Dendritic cell treated with granulocyte-macrophage colony-stimulating factor and Interleukin-4, amounts not matched to agents 40 ng/mL and 50 ng/mL, for 4 days (primary cell): ENCODE measurements around the gene CFAP299.
A peak's percentile ranks its signal among the peaks of the same experiment; 100 is the strongest.
"Not testable (repeated sequence)": the region's sequence is repeated elsewhere in the genome, so short reads cannot be mapped to it uniquely, and the experiment has no call there.

ENCODE experiments used
- H3K27ac Mint-ChIP-seq: one replicate; pipeline ENCODE4 v1.8.0; 2022; ENCODE audit warnings: mild to moderate bottlenecking, mixed read lengths
- H3K27me3 Mint-ChIP-seq: one replicate; pipeline ENCODE4 v1.8.0; 2022; ENCODE audit warnings: mild to moderate bottlenecking, mixed read lengths
- H3K36me3 Mint-ChIP-seq: one replicate; pipeline ENCODE4 v1.8.0; 2022; ENCODE audit warnings: low read depth, mixed read lengths
- H3K4me1 Mint-ChIP-seq: one replicate; pipeline ENCODE4 v1.8.0; 2022; ENCODE audit warnings: low read depth, mixed read lengths
- H3K4me3 Mint-ChIP-seq: one replicate; pipeline ENCODE4 v1.8.0; 2022; ENCODE audit warnings: mild to moderate bottlenecking, moderate library complexity, mixed read lengths
- H3K9me3 Mint-ChIP-seq: one replicate; pipeline ENCODE4 v1.8.0; 2022; ENCODE audit warnings: mixed read lengths
- intact Hi-C: fragments of 100-400 bp; cut with micrococcal nuclease; formaldehyde crosslinking; loops from one replicate; pipeline ENCODE4 v1.15.0; 2022

CFAP299 gene

DNA sequence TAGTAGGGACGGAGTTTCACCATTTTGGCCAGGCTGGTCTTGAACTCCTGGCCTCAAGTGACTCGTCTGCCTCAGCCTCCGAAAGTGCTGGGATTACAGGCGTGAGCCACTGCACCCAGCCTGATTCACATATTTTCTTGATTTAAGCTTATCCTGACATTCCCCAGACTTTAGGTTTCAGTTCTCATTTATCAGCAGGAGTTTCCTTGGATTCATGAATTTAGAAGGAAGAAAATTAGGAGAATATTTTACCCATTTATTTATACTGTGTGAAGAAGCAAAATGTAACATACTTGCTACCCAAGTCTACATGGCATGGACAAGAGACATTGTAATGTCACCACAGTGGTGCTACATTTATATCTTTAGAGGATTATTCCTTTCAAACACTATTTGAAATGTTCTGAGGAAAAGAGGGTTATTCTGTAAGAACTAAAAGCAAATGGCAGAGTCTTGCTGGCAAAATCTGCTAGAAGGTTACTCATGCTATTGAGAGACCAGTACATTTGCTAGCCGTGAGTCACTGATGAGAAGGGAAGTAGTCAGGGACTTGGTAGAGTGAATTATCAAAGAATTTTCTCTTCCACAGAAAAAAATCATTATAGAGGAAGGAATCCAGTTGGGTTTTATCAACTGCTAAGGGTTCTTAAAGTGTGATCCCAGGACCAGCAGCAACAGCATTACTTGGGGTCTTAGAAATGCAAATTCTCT is 26.1 kb upstream of the CFAP299 start:
- H3K27ac Mint-ChIP-seq: no peak overlapping the region
- no peaks in the 10 kb centered on the region for H3K36me3 Mint-ChIP-seq
- H3K9me3 Mint-ChIP-seq: no peaks in the 10 kb centered on the region
- H3K4me3 Mint-ChIP-seq: no peak overlapping the region
- intact Hi-C loops: no loop called here
- peaks cover 13% of the 10 kb centered on the region for H3K27me3 Mint-ChIP-seq
- H3K4me1 Mint-ChIP-seq: peaks cover 5% of the 10 kb centered on the region

DNA sequence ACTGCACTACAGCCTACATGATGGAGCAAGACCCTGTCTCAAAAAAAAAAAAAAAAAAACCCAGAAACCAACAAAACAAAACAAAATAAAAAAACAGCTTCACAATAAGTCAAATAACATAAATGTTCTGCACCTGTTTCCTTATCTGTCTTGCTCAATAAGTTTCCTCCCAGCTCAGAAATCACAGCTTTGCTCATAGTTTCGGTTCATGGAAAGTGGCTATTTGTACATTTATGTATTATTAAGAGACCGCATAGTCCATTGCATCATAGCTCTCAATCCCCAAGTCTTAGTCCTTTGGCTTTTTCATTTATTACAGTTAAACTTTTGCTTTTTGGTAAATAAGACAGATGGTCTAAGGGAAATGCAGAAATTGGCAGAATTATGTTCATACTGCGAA is 24.4 kb upstream of the CFAP299 start:
- Mint-ChIP-seq H3K4me3 (no peak overlapping the region), H3K36me3 (no peaks in the 10 kb centered on the region), H3K27me3 (peaks cover 13% of the 10 kb centered on the region), H3K27ac (no peak overlapping the region), H3K9me3 (no peaks in the 10 kb centered on the region), H3K4me1 (peaks cover 5% of the 10 kb centered on the region)
- intact Hi-C loops: no loop called here

DNA sequence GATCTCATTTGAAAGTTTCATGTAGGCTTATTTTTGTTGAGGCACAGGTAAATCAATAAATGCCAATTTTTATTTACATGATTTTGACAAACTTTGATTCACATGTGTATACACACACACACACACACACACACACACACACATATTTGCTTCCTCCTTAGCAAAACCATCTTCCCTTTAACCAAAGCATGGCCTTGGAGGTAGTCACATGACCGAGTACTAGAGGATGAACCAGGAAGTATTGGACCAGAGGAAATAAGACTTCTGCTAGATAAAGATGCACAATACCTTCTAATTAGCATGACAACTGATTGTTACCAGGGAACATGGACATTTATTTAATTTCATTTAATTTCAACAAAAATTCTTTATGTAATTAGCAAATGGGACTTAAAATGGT is 23.4 kb upstream of the CFAP299 start:
- intact Hi-C loops: no loop called here
- H3K27ac Mint-ChIP-seq: no peak overlapping the region
- no peaks in the 10 kb centered on the region for H3K36me3 Mint-ChIP-seq
- peaks cover 5% of the 10 kb centered on the region for H3K4me1 Mint-ChIP-seq
- H3K4me3 Mint-ChIP-seq: no peak overlapping the region
- peaks cover 13% of the 10 kb centered on the region for H3K27me3 Mint-ChIP-seq
- no peaks in the 10 kb centered on the region for H3K9me3 Mint-ChIP-seq

DNA sequence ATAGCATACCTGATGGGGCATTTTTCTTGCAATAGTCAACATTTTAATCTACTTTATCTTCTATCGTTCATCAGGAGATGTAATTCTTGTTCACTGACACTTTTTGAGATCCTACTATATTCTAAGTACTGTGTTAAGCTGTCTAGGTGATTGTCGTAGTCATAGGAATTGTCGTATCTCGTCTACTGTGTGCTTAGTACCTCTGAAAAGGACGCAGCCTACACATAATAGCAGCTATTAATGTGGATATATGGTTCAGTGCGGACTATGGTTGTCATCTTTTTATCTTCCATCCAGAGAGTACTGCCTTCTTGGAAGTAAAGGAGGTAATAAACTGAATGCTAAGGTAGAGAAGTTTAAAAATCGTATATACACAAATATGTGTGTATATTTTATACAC is 21.9 kb upstream of the CFAP299 start:
- H3K27me3 Mint-ChIP-seq: peaks cover 9% of the 10 kb centered on the region
- H3K4me3 Mint-ChIP-seq: no peak overlapping the region
- H3K9me3 Mint-ChIP-seq: no peaks in the 10 kb centered on the region
- H3K27ac Mint-ChIP-seq: no peak overlapping the region
- no peaks in the 10 kb centered on the region for H3K36me3 Mint-ChIP-seq
- intact Hi-C loops: no loop called here
- peaks cover 5% of the 10 kb centered on the region for H3K4me1 Mint-ChIP-seq

DNA sequence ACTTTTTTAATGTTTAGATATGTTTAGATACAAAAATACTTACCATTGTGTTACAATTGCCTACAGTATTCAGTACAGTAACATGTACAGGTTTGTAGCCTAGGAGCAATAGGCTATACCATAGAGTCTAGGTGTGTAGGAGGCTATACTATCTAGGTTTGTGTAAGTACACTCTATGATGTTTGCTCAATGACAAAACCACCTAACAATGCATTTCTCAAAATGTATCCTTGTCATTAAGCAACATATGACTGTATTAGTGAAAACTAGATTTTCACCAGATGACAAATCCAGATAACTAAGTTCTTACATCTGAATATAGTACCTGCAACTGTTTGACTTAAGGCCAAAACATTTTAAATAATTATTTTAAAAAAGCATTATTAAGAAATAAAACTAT is 19.7 kb upstream of the CFAP299 start:
- intact Hi-C loops, H3K27ac Mint-ChIP-seq, H3K9me3 Mint-ChIP-seq, H3K4me3 Mint-ChIP-seq, H3K4me1 Mint-ChIP-seq, H3K27me3 Mint-ChIP-seq, H3K36me3 Mint-ChIP-seq: not testable (repeated sequence)

DNA sequence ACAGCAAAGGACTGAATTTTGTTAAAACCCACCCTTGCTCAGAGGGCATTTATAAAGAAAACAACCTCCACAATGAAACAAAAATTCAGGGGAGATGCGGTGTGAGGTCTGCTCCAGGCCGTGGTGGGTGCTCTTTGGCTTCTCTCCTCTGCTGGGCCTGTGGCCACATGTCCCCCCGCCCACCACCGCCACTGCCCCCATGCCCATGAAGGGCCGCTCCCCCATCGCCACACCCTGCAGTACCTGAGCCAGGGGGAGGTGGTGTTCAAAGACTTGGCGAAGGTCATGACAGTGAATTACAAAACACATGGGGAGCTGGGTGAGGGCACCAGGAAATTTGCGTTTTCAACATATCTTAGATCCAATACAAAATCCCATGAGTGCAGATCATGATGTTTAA is 14.2 kb upstream of the CFAP299 start:
- Mint-ChIP-seq H3K4me3 (no peak overlapping the region), H3K4me1 (no peaks in the 10 kb centered on the region), H3K36me3 (no peaks in the 10 kb centered on the region), H3K9me3 (no peaks in the 10 kb centered on the region), H3K27ac (no peak overlapping the region), H3K27me3 (peaks cover 2% of the 10 kb centered on the region)
- intact Hi-C loops: no loop called here

DNA sequence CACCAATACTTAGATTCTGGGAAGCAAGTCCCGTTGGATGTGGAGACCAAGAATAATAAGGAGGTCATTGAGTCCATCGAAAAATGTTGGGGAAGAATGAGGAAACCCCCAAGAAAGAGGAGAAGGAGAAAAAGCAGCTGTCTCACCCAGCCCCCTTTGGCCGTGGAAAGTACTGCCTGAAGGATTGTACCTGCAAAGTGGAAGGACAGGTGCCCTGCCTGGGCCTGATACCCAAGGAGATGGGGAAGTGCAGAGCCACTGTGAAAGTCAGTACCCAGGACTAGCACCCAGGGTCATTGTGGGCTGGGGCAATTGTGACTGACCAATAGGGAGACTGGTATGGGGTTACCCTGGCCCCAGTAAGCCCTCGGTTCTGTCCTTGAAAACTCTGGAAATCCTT is 13.8 kb upstream of the CFAP299 start:
- Mint-ChIP-seq H3K36me3 (no peaks in the 10 kb centered on the region), H3K4me1 (no peaks in the 10 kb centered on the region), H3K27me3 (peaks cover 2% of the 10 kb centered on the region), H3K9me3 (no peaks in the 10 kb centered on the region), H3K27ac (no peak overlapping the region), H3K4me3 (no peak overlapping the region)
- intact Hi-C loops: no loop called here

- Mint-ChIP-seq H3K4me1 (no peaks in the 10 kb centered on the region), H3K27ac (no peak overlapping the region), H3K4me3 (no peak overlapping the region), H3K9me3 (no peaks in the 10 kb centered on the region), H3K27me3 (peaks cover 2% of the 10 kb centered on the region), H3K36me3 (no peaks in the 10 kb centered on the region)
- intact Hi-C loops: no loop called here
These were observed 12.8 kb upstream of the CFAP299 start for GRCh38 chr4:80322716-80323115.

DNA sequence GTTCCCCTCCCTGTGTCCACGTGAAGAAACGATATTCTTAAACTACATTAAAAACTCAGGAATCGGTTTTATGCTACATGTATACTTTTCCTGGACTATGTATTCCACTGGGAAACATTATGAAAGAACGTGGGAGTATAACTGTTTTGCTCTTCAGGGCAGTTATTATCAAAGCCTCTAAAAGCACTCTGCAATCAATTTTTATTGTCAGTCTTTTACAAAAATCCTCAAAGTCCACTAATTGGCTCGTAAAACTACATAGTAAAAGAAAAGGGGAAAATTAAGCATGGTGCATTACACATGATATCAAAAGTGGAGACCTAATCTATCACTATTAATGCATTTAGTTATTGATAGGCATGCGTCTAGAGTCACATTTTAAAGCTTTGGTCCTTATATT is 11.4 kb upstream of the CFAP299 start:
- Mint-ChIP-seq H3K4me1 (no peaks in the 10 kb centered on the region), H3K4me3 (no peak overlapping the region), H3K36me3 (no peaks in the 10 kb centered on the region), H3K27me3 (no peaks in the 10 kb centered on the region), H3K27ac (no peak overlapping the region), H3K9me3 (no peaks in the 10 kb centered on the region)
- intact Hi-C loops: no loop called here

- Mint-ChIP-seq H3K27me3 (peaks cover 12% of the 10 kb centered on the region), H3K36me3 (no peaks in the 10 kb centered on the region), H3K9me3 (no peaks in the 10 kb centered on the region), H3K27ac (no peak overlapping the region), H3K4me1 (peaks cover 13% of the 10 kb centered on the region), H3K4me3 (no peak overlapping the region)
- intact Hi-C loops: loop anchor here (10.0 kb wide), 1 partner anchor 107 kb away; no protein-coding TSS in a partner anchor
These were observed 3.8 kb upstream of the CFAP299 start for GRCh38 chr4:80331693-80332092.

DNA sequence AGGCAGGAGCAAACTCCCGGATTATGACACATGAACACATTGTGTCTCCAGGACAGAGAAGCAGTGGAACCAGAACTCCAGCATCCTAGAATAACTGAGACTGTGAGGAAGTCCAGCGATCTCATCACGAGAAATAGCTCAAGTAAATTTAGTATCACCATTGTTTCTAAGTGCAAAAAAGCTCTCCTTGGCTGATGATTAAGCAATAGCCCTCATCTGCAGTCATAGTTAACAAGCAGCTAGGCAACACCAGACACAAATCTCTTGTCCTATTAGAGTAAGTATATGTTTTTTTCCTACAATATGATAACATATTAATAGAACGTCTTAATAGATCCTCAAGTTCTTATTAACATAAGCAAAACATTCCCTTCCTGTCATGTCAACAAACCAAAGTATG is 2.4 kb upstream of the CFAP299 start:
- Mint-ChIP-seq H3K27me3 (peaks cover 15% of the 10 kb centered on the region), H3K36me3 (no peaks in the 10 kb centered on the region), H3K4me1 (peaks cover 13% of the 10 kb centered on the region), H3K4me3 (no peak overlapping the region), H3K9me3 (no peaks in the 10 kb centered on the region), H3K27ac (no peak overlapping the region)
- intact Hi-C loops: loop anchor here (10.0 kb wide), 1 partner anchor 108 kb away; no protein-coding TSS in a partner anchor

DNA sequence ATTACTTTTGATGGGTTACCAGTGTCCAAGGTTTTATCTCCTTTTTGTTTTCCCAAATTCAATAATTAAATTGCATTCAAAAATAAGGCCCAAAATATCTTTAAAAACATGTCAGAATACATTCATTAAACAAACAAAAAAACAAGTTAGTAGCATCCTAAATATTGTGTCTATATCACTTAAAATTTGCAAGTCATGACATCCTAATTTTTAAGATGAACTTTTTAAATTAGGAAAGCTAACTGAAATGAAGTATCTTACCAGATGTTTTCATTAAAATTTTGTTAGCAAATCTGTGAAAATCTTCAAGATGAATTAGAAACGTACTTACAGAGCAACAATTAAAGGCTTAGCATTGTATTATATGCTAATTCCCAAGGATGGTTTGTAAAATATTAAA is 962 bp upstream of the CFAP299 start:
- peaks cover 13% of the 10 kb centered on the region for H3K4me1 Mint-ChIP-seq
- H3K27me3 Mint-ChIP-seq: peaks cover 15% of the 10 kb centered on the region
- no peak overlapping the region for H3K27ac Mint-ChIP-seq
- no peak overlapping the region for H3K4me3 Mint-ChIP-seq
- no peaks in the 10 kb centered on the region for H3K9me3 Mint-ChIP-seq
- no peaks in the 10 kb centered on the region for H3K36me3 Mint-ChIP-seq
- intact Hi-C loops: loop anchor here (10.0 kb wide), 1 partner anchor 110 kb away; no protein-coding TSS in a partner anchor

DNA sequence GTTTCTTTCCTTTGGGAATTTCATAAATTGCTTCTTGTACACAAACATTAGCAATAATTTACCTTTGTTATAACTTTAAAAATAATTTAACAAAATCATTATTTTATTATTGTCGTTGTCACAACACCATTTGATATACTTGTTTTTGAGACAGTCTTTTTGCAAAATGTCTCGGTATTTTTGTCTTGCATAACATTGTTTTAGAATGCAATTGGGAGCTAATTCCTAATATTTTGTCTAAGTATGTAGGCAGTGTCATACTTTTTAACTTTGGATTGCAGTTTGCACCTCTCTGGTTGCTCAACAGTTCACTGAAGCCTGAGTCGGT is 340 bp upstream of the CFAP299 start:
- H3K27me3 Mint-ChIP-seq: peaks cover 15% of the 10 kb centered on the region
- no peak overlapping the region for H3K27ac Mint-ChIP-seq
- no peaks in the 10 kb centered on the region for H3K9me3 Mint-ChIP-seq
- peaks cover 13% of the 10 kb centered on the region for H3K4me1 Mint-ChIP-seq
- intact Hi-C loops: loop anchor here (5.0 to 10.0 kb wide), 2 partner anchors 110 to 1383 kb away; no protein-coding TSS in a partner anchor
- H3K36me3 Mint-ChIP-seq: no peaks in the 10 kb centered on the region
- H3K4me3 Mint-ChIP-seq: peak overlapping the region; percentile 87

GRCh38 chr4:80336582-80336981 is 1.1 kb downstream of the CFAP299 start:
- Mint-ChIP-seq H3K9me3 (peaks cover 6% of the 10 kb centered on the region), H3K27me3 (peaks cover 15% of the 10 kb centered on the region), H3K4me3 (no peak overlapping the region), H3K4me1 (peaks cover 13% of the 10 kb centered on the region), H3K27ac (no peak overlapping the region), H3K36me3 (no peaks in the 10 kb centered on the region)
- intact Hi-C loops: loop anchor here (5.0 to 10.0 kb wide), 2 partner anchors 112 to 1384 kb away; no protein-coding TSS in a partner anchor

DNA sequence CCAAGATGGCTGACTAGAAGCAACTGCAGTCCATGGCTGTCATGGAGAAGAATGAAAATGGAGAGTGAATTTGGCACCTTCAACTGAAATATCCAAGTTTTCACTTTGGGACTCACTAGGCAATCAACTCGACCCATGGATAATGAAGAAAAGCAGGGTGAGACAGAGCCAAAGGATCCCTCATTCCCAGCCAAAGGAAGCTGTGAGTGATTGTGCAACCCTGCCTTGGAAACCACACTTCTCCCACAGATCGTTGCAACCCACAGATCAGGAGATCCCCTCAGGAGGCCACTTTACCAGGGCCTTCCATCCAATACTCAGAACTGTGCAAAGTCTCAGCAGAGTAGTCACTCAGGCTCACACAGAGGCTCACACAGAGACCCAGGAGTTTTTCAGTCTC is 4.5 kb downstream of the CFAP299 start:
- peaks cover 16% of the 10 kb centered on the region for H3K9me3 Mint-ChIP-seq
- peaks cover 15% of the 10 kb centered on the region for H3K27me3 Mint-ChIP-seq
- H3K4me1 Mint-ChIP-seq: peaks cover 13% of the 10 kb centered on the region
- H3K4me3 Mint-ChIP-seq: no peak overlapping the region
- no peaks in the 10 kb centered on the region for H3K36me3 Mint-ChIP-seq
- H3K27ac Mint-ChIP-seq: no peak overlapping the region
- intact Hi-C loops: no loop called here
